Prostate gland (tissue), 2 donors: ENCODE results near the gene RNF43. TPM values are rescaled to one million over a fixed set of nuclear protein-coding genes. Genes with fewer than 3 reads are reported as not detected.
"Not testable (repeated sequence)": the region's sequence is repeated elsewhere in the genome, so short reads cannot be mapped to it uniquely, and the experiment has no call there.

Experiments
- DNase-seq: peaks from one replicate; pipeline ENCODE4 v3.0.0-alpha.2; 2019; ENCODE audit warnings: low spot score
- H3K27ac ChIP-seq, 2 donors: fragments of 200-600 bp; sonication (generic); 2 replicates each; pipeline ENCODE4 v1.5.1; 2017 to 2019
- H3K27me3 ChIP-seq: fragments of 200-600 bp; sonication (generic); replicated peaks from 2 replicates; pipeline ENCODE4 v1.5.1; 2019; ENCODE audit not compliant: insufficient read depth
- H3K36me3 ChIP-seq, 2 donors: fragments of 200-600 bp; sonication (generic); 1 replicate in 1 of 2; 2 replicates in 1 of 2; pipeline versions ENCODE4 v1.5.1 to v1.8.1; 2017 to 2019
- H3K4me1 ChIP-seq: fragments of 200-600 bp; sonication (generic); replicated peaks from 2 replicates; pipeline ENCODE4 v1.5.1; 2019
- H3K4me3 ChIP-seq, 2 donors: fragments of 200-600 bp; sonication (generic); 2 replicates each; pipeline ENCODE4 v1.5.1; 2017 to 2019
- H3K9me3 ChIP-seq: fragments of 200-600 bp; sonication (generic); 2 replicates; pipeline ENCODE4 v1.5.1; 2017
- POLR2A ChIP-seq: fragments of 450-650 bp; IDR thresholded peaks from one replicate; pipeline ENCODE4 v1.6.1; 2016; ENCODE audit warnings: antibody characterized with exemption, mild to moderate bottlenecking
- POLR2AphosphoS5 ChIP-seq: sonication (generic); formaldehyde crosslinking; IDR thresholded peaks from one replicate; pipeline ENCODE4 v1.6.1; 2017; ENCODE audit warnings: antibody characterized with exemption
- WGBS: methylation state at CpG from one replicate; pipeline ENCODE4 v1.1.5; 2018; 5-methylcytosine and 5-hydroxymethylcytosine counted together
- intact Hi-C: fragments of 100-400 bp; cut with DNase I; formaldehyde crosslinking; loops from one replicate; pipeline ENCODE4 v1.14.2; 2022
- total RNA-seq, 2 donors: library from RNA; depleted of rRNA; stranded (reverse); fragments of >200 nt; gene quantifications; one replicate each; pipeline ENCODE4 v1.1.0, GENCODE V29; 2016
- TF ChIP-seq, protein P1 (sequence below), 4 experiments: fragments of 200-600 bp in 2 of 4; fragments of 450-650 bp in 2 of 4; sonication (generic) in 2 of 4; IDR thresholded peaks; 1 replicate in 3 of 4; 2 replicates in 1 of 4; pipeline ENCODE4 v1.5.1; 2016 to 2019; ENCODE audit warnings: antibody characterized with exemption in 4 of 4, mild to moderate bottlenecking in 2 of 4, moderate library complexity in 2 of 4

Gene RNF43
- total RNA-seq, 2 donors from 2014 or later = 29.3 to 31.9 TPM

DNA sequence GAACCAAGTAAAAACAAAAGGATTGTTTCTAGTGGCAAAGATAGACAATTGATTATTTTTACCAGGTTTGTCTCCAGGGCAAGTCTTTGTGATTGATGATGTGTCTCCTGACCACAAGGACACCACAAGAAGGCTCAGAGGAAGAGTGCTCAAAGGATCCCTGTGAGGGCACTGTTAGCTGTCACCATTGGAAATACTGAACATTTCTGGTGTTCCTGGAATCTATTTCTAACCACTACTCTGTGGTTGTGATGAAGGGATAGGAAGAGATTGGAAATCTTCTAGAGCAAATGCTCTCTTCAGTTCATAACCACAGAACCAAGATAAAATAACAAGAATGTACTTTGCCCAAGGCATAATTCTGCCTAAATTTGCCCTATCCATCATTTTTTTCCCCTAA is 15.3 kb downstream of the RNF43 start:
- no peak for DNase-seq
- H3K27me3 ChIP-seq = no peaks in the 10 kb centered on the region
- peak overlapping the region in 1 of 2 donors; percentile 32 for H3K27ac ChIP-seq
- H3K4me1 ChIP-seq = peaks cover 3% of the 10 kb centered on the region
- TF ChIP-seq POLR2A (no peak), POLR2AphosphoS5 (no peak)
- TF ChIP-seq, protein P1, sequence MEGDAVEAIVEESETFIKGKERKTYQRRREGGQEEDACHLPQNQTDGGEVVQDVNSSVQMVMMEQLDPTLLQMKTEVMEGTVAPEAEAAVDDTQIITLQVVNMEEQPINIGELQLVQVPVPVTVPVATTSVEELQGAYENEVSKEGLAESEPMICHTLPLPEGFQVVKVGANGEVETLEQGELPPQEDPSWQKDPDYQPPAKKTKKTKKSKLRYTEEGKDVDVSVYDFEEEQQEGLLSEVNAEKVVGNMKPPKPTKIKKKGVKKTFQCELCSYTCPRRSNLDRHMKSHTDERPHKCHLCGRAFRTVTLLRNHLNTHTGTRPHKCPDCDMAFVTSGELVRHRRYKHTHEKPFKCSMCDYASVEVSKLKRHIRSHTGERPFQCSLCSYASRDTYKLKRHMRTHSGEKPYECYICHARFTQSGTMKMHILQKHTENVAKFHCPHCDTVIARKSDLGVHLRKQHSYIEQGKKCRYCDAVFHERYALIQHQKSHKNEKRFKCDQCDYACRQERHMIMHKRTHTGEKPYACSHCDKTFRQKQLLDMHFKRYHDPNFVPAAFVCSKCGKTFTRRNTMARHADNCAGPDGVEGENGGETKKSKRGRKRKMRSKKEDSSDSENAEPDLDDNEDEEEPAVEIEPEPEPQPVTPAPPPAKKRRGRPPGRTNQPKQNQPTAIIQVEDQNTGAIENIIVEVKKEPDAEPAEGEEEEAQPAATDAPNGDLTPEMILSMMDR (IDR thresholded peaks at IDR 0.05) = no peak
- no peak overlapping the region for H3K4me3 ChIP-seq
- intact Hi-C loops = no loop called here
- H3K9me3 ChIP-seq = no peaks in the 10 kb centered on the region
- H3K36me3 ChIP-seq = no peaks in the 10 kb centered on the region

DNA sequence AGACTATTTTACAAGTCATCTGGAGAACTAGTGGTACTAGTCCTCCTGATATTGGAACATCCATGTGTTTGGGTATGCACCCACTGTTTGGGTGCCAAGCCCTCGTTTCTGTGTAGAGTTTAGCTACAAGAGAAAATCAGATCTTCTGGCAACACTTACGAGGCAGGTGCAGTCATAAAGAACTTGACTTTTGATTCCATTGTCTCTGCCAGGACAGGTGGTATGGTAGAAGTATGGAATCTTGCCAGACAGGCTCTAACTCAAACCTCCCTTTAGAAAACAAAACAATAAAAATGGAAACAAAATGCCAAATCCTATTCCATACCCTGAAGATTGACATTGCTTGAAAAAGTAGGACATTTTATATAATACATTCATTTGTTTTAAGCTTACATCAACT is 16.0 kb downstream of the RNF43 start:
- TF ChIP-seq, protein P1 (IDR thresholded peaks at IDR 0.05) = no peak
- TF ChIP-seq POLR2A = no peak
- no peak for TF ChIP-seq POLR2AphosphoS5
- no peak for DNase-seq
- H3K36me3 ChIP-seq = no peaks in the 10 kb centered on the region
- H3K4me1 ChIP-seq = peaks cover 3% of the 10 kb centered on the region
- no peaks in the 10 kb centered on the region for H3K27me3 ChIP-seq
- H3K27ac ChIP-seq = no peak overlapping the region
- no peak overlapping the region for H3K4me3 ChIP-seq
- H3K9me3 ChIP-seq = no peaks in the 10 kb centered on the region
- WGBS = 35% methylated on average over 2 of the region's 2 CpGs
- intact Hi-C loops = no loop called here

DNA sequence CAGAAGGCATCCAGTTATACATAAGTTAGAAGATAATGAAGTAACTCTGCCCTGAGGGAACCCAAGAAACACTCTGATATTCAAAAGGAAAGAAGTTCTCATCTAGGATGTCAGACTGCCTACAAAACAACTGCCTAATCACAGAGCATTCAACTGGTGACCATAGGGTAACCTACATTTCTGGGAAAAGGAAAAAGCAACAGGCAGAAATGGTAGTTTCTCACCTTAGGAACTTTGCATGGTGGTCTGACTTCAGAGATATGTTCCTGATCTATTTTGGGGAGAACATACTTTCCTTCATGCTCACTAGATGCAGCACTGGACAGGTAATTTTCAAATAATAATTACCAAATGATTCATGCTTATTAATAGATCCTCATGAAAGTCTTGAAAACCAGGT is 16.5 kb downstream of the RNF43 start:
- H3K36me3 ChIP-seq = no peaks in the 10 kb centered on the region
- no peaks in the 10 kb centered on the region for H3K27me3 ChIP-seq
- intact Hi-C loops = no loop called here
- no peak overlapping the region for H3K27ac ChIP-seq
- H3K4me3 ChIP-seq = no peak overlapping the region
- H3K4me1 ChIP-seq = peaks cover 3% of the 10 kb centered on the region
- TF ChIP-seq, protein P1 (IDR thresholded peaks at IDR 0.05) = no peak
- TF ChIP-seq POLR2A = no peak
- TF ChIP-seq POLR2AphosphoS5 = no peak
- no peaks in the 10 kb centered on the region for H3K9me3 ChIP-seq
- no peak for DNase-seq

DNA sequence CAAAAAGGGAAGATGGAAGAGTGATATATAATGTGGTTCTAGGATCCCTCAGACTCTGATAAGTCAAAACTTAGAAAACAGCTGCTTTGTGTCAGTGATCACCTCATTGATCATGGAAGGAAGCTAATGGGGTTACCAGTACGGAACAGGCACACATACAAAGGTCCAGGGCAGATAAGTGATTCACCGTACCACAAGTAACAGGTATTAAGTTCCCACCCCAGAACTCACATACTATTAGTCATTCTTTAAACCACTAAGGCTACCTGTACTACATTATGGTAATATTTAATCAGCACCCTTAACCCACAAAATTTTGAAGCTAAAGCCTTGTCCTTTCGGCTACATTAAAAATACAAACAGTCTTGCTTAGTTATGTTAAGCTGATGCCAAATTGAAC is 17.4 kb downstream of the RNF43 start:
- Histone ChIP-seq H3K27ac (no peak overlapping the region), H3K27me3 (no peaks in the 10 kb centered on the region), H3K4me1 (peaks cover 3% of the 10 kb centered on the region), H3K9me3 (no peaks in the 10 kb centered on the region), H3K4me3 (no peak overlapping the region), H3K36me3 (no peaks in the 10 kb centered on the region)
- intact Hi-C loops = no loop called here
- no peak for DNase-seq
- WGBS = 81% methylated on average over 3 of the region's 3 CpGs
- TF ChIP-seq POLR2AphosphoS5 (no peak), POLR2A (no peak)
- TF ChIP-seq, protein P1 (IDR thresholded peaks at IDR 0.05) = no peak

DNA sequence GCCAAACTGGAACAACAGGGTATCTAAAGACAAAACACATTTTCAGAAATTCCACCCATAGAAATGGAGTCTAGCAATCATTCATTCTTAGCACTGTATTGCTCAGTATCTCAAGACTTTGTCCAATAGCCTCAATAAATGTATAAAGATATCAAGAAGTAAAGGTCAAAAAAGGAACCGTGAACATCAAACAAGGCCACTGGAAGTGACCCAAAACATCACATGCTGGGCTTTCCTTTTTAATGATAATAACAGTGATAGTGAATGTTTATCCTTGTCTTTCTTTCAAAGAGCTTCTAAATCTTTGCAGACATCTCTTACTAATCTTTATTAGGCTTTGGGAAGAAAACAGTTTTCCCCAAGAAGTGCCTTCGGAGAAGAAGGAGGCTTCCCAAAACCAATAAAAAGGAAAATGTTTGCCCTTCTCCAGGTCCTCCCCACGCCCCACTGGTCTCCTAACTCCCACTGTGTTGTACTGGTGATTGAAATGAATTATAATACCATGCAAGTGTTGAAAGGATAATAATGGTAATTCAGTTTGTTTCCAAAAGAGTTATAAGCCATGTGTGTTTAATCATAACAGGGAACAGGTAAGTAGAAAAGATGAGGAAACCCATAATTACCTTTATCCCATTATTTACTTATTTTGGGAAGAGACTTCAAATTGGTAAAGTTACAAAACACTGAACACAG is 18.6 kb downstream of the RNF43 start:
- WGBS = 12% methylated on average over 3 of the region's 3 CpGs
- Histone ChIP-seq H3K9me3 (no peaks in the 10 kb centered on the region), H3K27ac (no peak overlapping the region), H3K4me3 (no peak overlapping the region), H3K27me3 (no peaks in the 10 kb centered on the region), H3K36me3 (no peaks in the 10 kb centered on the region), H3K4me1 (peaks cover 3% of the 10 kb centered on the region)
- no peak for DNase-seq
- TF ChIP-seq POLR2AphosphoS5 = no peak
- TF ChIP-seq, protein P1 (IDR thresholded peaks at IDR 0.05) = no peak
- TF ChIP-seq POLR2A = no peak
- intact Hi-C loops = no loop called here

DNA sequence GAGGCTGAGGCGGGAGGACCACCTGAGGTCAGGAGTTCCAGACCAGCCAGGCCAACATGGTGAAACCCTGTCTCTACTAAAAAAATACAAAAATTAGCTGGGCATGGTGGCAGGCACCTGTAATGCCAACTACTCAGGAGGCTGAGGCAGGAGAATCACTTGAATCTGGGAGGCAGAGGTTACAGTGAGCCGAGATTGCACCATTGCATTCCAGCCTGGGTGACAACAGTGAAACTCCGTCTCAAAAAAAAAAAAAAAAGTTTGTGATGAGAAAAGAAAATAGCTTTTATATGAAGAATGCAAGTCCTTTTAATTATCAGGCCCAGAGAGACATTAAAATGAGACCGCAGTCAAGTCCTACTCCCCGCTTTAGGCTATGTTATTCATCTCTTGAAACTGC is 19.9 kb downstream of the RNF43 start:
- H3K4me3 ChIP-seq, H3K36me3 ChIP-seq, H3K4me1 ChIP-seq, DNase-seq, H3K27me3 ChIP-seq, H3K27ac ChIP-seq, intact Hi-C loops, H3K9me3 ChIP-seq: not testable (repeated sequence)
- 77% methylated on average over 5 of the region's 5 CpGs for WGBS
